Adipocyte (in vitro differentiated cells): ENCODE results near the gene PPARGC1A.

Experiments used
- DNase-seq: peaks from one replicate; pipeline ENCODE4 v3.0.0-alpha.2; 2015; ENCODE audit warnings: low read depth
- H3K27me3 ChIP-seq: replicated peaks from 2 replicates; pipeline ENCODE4 v1.7.0; 2013; ENCODE audit warnings: mild to moderate bottlenecking, low read length, moderate library complexity; ENCODE audit not compliant: control insufficient read depth, insufficient read depth
- H3K36me3 ChIP-seq: 2 replicates; pipeline ENCODE4 v1.7.0; 2013; ENCODE audit warnings: low read length, mild to moderate bottlenecking, moderate library complexity; ENCODE audit not compliant: control insufficient read depth, insufficient read depth, severe bottlenecking
- H3K4me1 ChIP-seq: 2 replicates; pipeline ENCODE4 v1.7.0; 2013; ENCODE audit warnings: mild to moderate bottlenecking, low read length, moderate library complexity; ENCODE audit not compliant: control insufficient read depth, insufficient read depth
- H3K4me3 ChIP-seq: 2 replicates; pipeline ENCODE4 v1.7.0; 2013; ENCODE audit warnings: mild to moderate bottlenecking, low read length, moderate library complexity
- H3K9ac ChIP-seq: 2 replicates; pipeline ENCODE4 v1.7.0; 2013; ENCODE audit warnings: mild to moderate bottlenecking, low read length, moderate library complexity
- H3K9me3 ChIP-seq: 2 replicates; pipeline ENCODE4 v1.7.0; 2013; ENCODE audit warnings: mild to moderate bottlenecking, low read length, moderate library complexity; ENCODE audit not compliant: control insufficient read depth

PPARGC1A gene

DNA sequence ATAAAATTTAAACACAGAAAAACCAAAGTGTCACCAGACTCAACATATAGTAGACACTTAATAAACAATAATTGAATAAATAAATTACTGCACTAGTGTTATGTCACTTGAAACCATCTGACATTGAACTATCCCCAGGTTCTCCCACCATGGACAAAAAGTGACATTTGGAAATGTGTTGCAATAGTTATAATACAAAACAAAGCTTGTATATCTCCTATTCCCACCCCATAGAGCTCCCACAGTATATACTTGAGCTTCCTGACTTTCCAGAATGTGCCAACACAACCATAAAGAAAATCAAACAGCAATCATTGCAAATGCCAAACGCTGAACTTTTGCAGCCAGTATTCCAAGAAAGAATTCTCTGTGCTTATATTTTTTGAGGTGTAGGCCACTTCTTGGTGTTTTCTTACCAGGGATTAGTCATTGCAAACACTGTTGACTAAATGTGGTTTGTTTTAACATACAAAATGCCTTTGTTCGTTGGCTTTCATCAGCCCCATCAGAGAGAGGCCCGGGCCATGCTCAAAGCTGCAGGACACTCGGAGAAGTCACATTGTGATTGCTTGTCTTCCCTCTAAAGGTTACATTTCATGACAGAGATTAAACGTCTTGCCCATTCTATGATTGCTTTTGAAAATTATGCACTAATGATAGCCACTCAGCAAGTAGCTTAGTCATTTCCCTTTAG, 33.8 kb downstream of the PPARGC1A start:
- H3K9ac ChIP-seq = no peak overlapping the region
- DNase-seq = no peak
- H3K27me3 ChIP-seq = no peaks in the 10 kb centered on the region
- no peaks in the 10 kb centered on the region for H3K36me3 ChIP-seq
- H3K9me3 ChIP-seq = no peaks in the 10 kb centered on the region
- H3K4me1 ChIP-seq = peaks cover 22% of the 10 kb centered on the region
- H3K4me3 ChIP-seq = no peak overlapping the region

DNA sequence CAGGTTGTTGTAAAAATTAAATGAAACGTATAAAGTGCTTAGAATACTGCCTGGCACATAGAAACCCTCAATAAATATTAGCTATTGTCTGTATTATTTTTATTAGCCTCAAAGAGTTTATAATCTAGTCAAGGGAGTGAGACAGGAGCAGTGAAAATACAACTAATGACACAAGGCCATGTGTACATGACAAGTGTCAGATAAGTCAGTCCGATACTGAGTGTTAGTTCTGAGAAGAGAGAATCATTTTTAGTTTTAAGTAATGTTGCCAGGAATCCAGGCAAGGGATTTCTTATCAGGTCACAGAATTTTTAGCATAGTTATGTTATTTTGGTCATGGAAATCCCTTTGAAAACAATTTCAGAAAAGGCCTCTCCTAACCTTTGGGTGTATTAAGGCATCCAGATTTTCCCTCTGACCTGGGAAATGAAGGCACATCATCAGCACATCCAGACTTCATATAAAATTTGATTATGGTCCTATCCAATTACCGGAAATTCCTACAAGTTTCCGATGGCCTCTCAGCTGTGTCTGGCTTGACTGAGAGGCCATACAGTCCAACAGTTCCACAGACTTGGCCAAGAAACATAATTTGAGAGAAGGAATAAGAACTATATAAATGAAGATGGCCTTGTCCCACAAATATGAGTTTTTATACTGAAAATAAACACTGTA, 35.7 kb downstream of the PPARGC1A start:
- Histone ChIP-seq H3K4me1 (peaks cover 22% of the 10 kb centered on the region), H3K4me3 (no peak overlapping the region), H3K9ac (no peak overlapping the region), H3K9me3 (no peaks in the 10 kb centered on the region), H3K27me3 (no peaks in the 10 kb centered on the region), H3K36me3 (no peaks in the 10 kb centered on the region)
- no peak for DNase-seq

DNA sequence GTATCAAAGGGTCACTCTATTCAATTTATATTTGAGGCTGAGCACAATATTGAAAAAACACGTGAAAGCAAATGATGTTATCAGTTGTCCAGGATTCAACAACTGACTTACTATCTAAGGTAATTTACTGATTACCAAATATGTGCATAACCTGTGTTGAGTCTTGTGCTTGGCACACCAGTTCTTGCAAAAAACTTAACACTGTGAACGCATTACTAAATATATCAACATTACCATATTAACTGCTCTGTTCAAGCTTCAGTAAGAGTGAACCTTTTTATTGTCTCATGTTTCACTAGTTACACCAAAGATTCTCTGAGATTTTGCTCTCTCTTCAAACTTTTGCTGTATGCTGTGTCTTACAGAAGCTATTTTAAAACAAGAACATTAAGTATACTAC, 38.4 kb downstream of the PPARGC1A start:
- Histone ChIP-seq H3K9me3 (no peaks in the 10 kb centered on the region), H3K4me3 (no peak overlapping the region), H3K36me3 (no peaks in the 10 kb centered on the region), H3K4me1 (peaks cover 19% of the 10 kb centered on the region), H3K27me3 (no peaks in the 10 kb centered on the region), H3K9ac (no peak overlapping the region)
- DNase-seq = no peak

DNA sequence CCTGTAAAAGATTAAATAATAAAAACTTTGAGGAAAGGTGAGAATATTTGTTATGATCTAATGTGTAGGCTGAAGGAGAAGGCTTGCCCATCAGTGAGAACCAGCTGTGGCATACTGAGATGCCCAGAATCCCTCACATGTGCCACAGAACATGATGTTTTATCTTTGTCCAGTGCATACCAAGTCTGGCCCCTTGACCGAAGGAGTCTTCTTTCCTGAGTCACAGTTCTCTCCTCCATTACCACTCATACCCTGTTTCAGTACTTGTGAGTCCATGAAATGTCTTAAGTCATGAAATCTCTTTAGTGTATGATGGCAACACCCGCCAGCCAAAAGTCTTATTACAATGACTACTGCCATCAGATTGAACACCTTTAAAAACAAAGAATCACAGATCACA, 42.7 kb downstream of the PPARGC1A start:
- no peak for DNase-seq
- Histone ChIP-seq H3K27me3 (no peaks in the 10 kb centered on the region), H3K36me3 (no peaks in the 10 kb centered on the region), H3K9me3 (no peaks in the 10 kb centered on the region), H3K4me3 (no peak overlapping the region), H3K4me1 (no peaks in the 10 kb centered on the region), H3K9ac (no peak overlapping the region)

- H3K36me3 ChIP-seq = no peaks in the 10 kb centered on the region
- no peak overlapping the region for H3K9ac ChIP-seq
- no peaks in the 10 kb centered on the region for H3K9me3 ChIP-seq
- no peaks in the 10 kb centered on the region for H3K4me1 ChIP-seq
- H3K4me3 ChIP-seq = no peak overlapping the region
- no peaks in the 10 kb centered on the region for H3K27me3 ChIP-seq
- no peak for DNase-seq
These were observed 44.9 kb downstream of the PPARGC1A start for GRCh38 chr4:23844961-23845360.

DNA sequence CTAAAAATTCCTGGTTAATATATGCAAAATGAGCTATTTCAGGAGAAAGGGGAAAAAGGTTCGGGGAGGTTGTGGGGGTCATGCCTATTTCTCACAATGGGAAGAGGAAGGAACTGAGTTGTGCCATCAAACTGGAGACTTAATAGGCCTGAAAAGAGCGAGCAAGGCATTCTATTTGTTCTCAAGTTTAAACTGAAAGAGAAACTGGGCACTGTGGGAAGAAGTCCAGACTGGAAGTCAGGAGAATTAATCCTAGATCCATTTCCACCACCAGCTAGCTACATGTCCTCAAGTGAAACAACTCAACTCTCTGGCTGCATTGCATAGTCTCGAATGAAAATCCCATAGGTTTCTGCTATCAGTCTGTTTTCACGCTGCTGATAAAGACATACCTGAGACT, 50.6 kb downstream of the PPARGC1A start:
- H3K9me3 ChIP-seq = no peaks in the 10 kb centered on the region
- no peaks in the 10 kb centered on the region for H3K36me3 ChIP-seq
- no peak overlapping the region for H3K4me3 ChIP-seq
- DNase-seq = no peak
- no peaks in the 10 kb centered on the region for H3K27me3 ChIP-seq
- H3K4me1 ChIP-seq = peaks cover 5% of the 10 kb centered on the region
- no peak overlapping the region for H3K9ac ChIP-seq

GRCh38 chr4:23838607-23839006, 51.2 kb downstream of the PPARGC1A start:
- Histone ChIP-seq H3K9me3 (no peaks in the 10 kb centered on the region), H3K4me3 (no peak overlapping the region), H3K36me3 (no peaks in the 10 kb centered on the region), H3K4me1 (peaks cover 5% of the 10 kb centered on the region), H3K27me3 (no peaks in the 10 kb centered on the region), H3K9ac (no peak overlapping the region)
- no peak for DNase-seq

DNA sequence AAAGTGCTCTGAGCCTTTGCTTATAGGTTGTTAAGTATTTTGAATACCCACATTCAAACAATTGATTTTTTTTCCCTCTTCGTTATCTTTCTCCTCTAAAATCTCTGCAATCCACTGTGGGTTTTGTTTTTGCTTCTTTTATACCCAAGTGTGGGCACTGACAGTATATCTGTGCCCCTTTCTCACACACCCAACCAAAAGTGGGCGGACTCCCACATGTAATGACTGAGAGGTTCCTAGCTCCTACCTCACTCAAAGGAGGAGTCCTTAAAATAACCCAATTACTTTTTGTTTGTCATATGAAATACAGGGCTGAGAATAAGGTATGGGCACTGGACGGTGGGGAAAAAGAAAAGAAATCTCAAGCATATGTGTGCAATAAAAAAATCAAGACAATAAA, 51.7 kb downstream of the PPARGC1A start:
- H3K9me3 ChIP-seq = no peaks in the 10 kb centered on the region
- DNase-seq = no peak
- H3K36me3 ChIP-seq = no peaks in the 10 kb centered on the region
- no peak overlapping the region for H3K4me3 ChIP-seq
- H3K27me3 ChIP-seq = no peaks in the 10 kb centered on the region
- no peak overlapping the region for H3K9ac ChIP-seq
- peaks cover 5% of the 10 kb centered on the region for H3K4me1 ChIP-seq

GRCh38 chr4:23837371-23837770, 52.5 kb downstream of the PPARGC1A start:
- no peak overlapping the region for H3K9ac ChIP-seq
- no peaks in the 10 kb centered on the region for H3K36me3 ChIP-seq
- no peaks in the 10 kb centered on the region for H3K9me3 ChIP-seq
- H3K4me3 ChIP-seq = no peak overlapping the region
- peaks cover 5% of the 10 kb centered on the region for H3K4me1 ChIP-seq
- H3K27me3 ChIP-seq = no peaks in the 10 kb centered on the region
- no peak for DNase-seq

- H3K4me3 ChIP-seq = no peak overlapping the region
These were observed 53.9 kb downstream of the PPARGC1A start for GRCh38 chr4:23835774-23836478.

GRCh38 chr4:23828779-23829178, 61.1 kb downstream of the PPARGC1A start:
- H3K4me1 ChIP-seq = no peaks in the 10 kb centered on the region
- H3K36me3 ChIP-seq = peaks cover 60% of the 10 kb centered on the region
- no peak overlapping the region for H3K4me3 ChIP-seq
- H3K27me3 ChIP-seq = no peaks in the 10 kb centered on the region
- no peaks in the 10 kb centered on the region for H3K9me3 ChIP-seq
- no peak for DNase-seq
- no peak overlapping the region for H3K9ac ChIP-seq

More at GRCh38 chr4:23835774-23836478, 53.9 kb downstream of the PPARGC1A start:
- no peaks in the 10 kb centered on the region for H3K9me3 ChIP-seq
- H3K4me1 ChIP-seq = peaks cover 5% of the 10 kb centered on the region
- peaks cover 6% of the 10 kb centered on the region for H3K36me3 ChIP-seq
- no peak for DNase-seq
- H3K9ac ChIP-seq = no peak overlapping the region
- H3K27me3 ChIP-seq = no peaks in the 10 kb centered on the region
